HG03432 (cell line): ENCODE data around the gene DTNB.

ENCODE experiments used
- ATAC-seq: cut with Tn5 transposase; IDR thresholded peaks from one replicate; pipeline ENCODE4 v1.9.1; 2021; ENCODE audit warnings: mild to moderate bottlenecking, moderate library complexity; ENCODE audit not compliant: unreplicated experiment

Gene DTNB

DNA sequence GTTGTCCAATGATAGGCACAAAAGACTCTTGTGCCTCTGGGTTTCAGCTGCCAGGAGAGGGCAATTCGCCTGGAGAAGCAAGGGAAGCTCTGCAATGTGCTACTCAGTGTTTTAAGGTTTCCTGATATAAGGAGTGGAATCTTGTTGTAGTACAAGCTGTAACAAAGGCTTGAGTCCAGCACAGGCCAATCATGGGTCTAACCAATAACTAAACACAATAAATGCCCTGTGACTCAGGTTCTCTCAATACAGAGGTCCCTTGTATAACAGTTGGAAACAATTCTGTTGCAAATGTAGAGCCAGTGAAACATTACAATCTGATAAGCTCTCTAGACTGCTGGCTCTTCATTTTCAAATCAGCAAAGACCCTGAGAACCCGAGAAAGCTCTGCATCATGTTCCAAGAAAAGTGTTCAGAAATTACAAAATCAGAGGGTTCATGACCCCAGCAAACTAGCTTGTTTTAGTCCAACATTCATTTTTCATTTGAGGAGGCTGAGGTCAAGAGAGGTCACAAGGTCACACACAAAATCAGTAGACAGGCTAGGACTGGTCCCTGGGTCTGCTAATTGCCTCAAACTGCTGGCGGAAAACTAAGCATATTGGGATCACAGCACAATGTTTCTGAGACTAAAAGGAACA lies 272.7 kb downstream of the DTNB start:
- ATAC-seq: no peak

GRCh38 chr2:25400169-25400568 lies 273.2 kb downstream of the DTNB start:
- no peak for ATAC-seq

DNA sequence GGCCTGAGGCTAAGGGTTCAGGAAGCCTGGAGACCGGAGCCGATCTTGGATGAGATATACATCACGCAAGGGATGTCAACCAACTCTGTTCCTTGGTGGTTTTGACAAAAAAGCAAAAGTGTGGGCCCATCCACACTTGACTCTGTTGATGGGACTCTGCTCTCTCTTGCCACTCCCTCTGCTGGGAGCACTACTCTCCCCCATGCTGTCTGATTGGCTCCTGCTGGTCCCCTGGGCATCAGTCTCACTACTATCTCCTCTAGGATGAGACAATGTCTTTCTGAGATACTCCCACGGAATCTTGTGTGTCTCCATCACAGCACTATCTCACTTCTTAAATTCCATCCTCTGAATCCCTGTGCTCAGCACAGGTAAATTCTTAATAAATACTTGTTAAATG lies 274.8 kb downstream of the DTNB start:
- ATAC-seq: no peak

DNA sequence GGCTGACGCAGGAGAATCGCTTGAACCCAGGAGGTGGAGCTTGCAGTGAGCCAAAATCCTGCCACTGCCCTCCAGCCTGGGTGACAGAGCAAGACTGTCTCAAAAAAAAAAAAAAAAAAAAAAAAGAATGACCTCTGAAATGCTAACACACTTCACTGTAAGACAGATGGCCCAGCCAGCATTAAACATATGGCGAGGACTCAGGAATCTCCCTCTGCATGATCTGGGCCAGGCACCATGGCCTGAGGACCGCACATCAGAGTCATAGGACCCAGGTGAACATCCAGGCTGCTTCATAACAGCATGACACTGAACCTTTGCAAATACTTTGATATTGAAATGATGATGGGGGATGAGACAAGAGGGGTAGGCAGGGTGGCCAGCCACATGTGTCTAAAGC lies 275.6 kb downstream of the DTNB start:
- ATAC-seq: no peak

- ATAC-seq: no peak
These were observed 284.2 kb downstream of the DTNB start for GRCh38 chr2:25389161-25389560.

DNA sequence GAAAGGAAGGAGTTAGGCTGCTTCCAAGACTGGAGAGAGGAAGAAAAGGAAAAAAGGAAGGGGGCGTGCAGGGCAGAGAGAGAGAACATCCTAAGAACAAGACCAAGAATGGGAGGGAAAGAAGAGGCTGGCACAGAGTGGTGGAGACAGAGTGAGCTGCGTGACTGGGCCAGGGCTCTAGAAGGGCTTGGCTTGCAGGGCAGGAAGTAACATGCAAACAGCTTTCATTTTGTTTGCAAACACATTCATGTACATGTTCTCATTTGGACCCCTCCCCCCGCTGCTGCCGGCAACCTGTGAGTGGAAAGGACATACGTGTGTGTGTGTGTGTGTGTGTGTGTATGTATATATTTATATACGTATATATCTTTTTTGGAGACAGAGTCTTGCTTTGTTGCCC lies 284.9 kb downstream of the DTNB start:
- ATAC-seq: no peak

DNA sequence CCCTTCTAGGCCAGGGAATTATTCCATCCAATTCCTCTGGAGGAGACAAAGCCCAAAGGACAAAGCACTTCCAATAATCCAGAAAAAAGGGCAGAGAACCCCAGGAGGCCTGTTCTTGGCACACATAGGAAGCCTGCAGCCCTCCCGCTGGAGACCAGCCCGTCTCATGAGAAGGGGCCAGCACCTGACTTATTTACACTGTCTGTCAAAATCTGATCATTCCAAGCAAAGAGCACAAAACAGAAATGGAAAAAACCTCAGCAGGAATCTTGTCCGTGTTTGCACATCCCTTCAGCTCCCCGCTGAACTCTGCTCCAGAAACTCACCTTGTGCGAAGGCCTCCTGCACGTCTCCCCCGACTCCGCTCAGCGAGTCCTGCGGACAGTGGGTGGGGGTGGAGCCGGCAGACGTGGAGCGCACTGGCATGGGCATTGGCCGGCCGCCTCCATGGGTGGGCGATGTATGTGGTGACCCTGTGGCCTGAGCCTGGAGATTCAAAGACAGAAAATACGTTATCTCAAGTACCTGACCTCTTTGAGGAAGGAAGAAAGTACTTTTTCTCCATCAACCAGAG lies 285.4 kb downstream of the DTNB start:
- ATAC-seq: no peak

GRCh38 chr2:25386971-25387875 lies 286.2 kb downstream of the DTNB start:
- no peak for ATAC-seq

DNA sequence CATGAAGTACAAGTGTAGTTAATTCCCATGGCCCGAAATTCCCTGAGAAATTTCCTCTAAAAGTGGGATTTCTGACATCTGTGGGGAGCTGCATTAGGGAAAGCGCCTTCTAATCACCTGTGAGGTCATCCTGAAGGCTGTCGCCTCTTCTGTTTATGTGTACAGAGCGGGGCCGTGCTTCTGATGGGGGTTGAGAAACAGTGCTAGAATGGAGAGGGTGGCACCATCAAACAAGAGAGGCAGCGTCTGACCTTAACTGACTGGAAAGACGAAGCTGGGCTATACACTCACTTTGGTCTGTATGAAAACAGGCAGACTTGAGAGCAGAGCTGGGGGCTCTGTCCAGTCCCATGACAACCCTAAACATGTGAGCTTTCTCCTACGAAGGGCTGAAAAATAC lies 287.5 kb downstream of the DTNB start:
- ATAC-seq: no peak

- no peak for ATAC-seq
These were observed 289.6 kb downstream of the DTNB start for GRCh38 chr2:25383806-25384205.

GRCh38 chr2:25381502-25381901 lies 291.9 kb downstream of the DTNB start:
- ATAC-seq: no peak

- ATAC-seq: no peak
These were observed 292.6 kb downstream of the DTNB start for GRCh38 chr2:25380586-25381375.

- ATAC-seq: no peak
These were observed 293.4 kb downstream of the DTNB start for GRCh38 chr2:25380023-25380422.

GRCh38 chr2:25379535-25379934 lies 293.8 kb downstream of the DTNB start:
- no peak for ATAC-seq

DNA sequence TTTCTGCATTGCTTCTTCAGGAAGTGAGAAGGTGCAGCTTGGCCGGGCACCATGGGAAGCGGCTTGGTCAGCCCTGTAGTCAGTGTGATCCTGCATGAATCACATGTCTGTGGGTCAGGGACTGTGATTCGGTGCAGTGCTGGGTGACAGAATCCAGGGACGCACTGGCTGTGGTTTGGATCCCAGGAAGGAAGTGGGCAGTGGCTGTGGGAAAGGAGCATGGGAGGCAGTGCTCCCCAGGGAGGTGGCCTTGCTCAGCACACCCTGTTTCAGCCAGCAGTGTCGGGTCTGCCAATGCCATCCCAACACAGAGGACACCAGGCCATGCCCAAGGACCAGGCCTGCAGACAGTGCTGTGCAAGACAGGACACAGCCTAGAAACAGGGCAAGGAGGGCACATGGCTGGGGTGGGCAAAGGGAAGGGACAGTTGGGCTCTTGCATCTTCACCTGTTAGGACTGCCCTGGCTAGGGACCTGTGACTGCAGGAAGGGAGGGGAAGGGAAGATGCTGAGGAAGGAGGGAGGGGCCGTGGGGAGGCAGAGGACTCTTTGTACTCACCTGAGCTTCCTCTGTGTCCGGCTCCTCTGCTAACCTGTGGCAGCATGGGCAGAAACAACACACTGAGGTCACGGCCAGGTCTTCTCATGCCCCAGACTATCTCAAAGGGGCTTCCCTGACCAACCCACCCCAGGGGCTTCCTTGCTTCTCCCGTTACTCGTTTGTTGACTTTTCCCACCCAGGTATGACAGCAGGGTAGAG lies 294.5 kb downstream of the DTNB start:
- ATAC-seq: no peak

DNA sequence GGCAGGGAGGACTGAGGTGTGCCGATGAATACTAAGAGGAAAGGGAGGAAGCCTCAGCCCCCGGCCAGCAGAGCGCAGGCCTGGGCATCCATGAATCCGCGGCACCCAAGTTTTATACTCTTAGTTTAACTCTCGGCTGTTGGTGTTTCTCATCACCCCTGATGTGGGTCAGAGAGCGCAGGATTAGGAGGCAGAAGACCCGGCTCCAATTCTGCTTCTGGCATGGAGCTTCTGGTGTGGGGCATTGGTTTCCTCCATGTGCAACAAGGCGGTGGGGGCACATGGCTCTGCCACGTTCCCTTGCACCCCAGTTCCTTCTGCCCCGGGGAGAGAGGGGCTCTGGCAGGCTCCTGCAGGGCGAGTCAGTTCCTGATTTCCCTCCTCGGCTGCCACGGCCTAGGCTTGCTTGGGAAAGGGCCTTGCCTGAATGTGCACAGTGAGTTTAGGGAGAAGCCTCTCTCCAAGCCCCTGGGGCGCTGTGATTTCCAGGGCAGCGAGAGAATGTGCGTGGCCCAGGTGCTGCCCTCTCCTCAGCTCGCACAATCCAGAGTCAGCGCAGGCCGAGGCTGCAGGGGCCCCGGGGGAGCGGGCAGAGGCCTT lies 295.5 kb downstream of the DTNB start:
- ATAC-seq: no peak

- peak; percentile 98 for ATAC-seq
These were observed 296.4 kb downstream of the DTNB start for GRCh38 chr2:25376750-25377621.

GRCh38 chr2:25375989-25376545 lies 297.3 kb downstream of the DTNB start:
- peak; percentile 2 for ATAC-seq
